HepG2 (cell line): ENCODE measurements around the gene RELB.

ENCODE experiments used
- FOXM1 ChIP-seq: sonication (generic); formaldehyde crosslinking; IDR thresholded peaks from 2 replicates; pipeline ENCODE4 v1.5.0; 2020; ENCODE audit warnings: missing genetic modification reagents
- HDAC6 ChIP-seq: fragments of 200-600 bp; sonication (generic); IDR thresholded peaks from 2 replicates; pipeline ENCODE4 v1.7.0; 2017; ENCODE audit warnings: mild to moderate bottlenecking, antibody characterized with exemption, low read length, low read depth
- SAFB2 ChIP-seq: sonication (generic); formaldehyde crosslinking; IDR thresholded peaks from 2 replicates; pipeline ENCODE4 v1.5.1; 2020; ENCODE audit warnings: missing genetic modification reagents, low read depth, mild to moderate bottlenecking, borderline replicate concordance
- TF ChIP-seq, protein P1 (sequence below): sonication (generic); formaldehyde crosslinking; IDR thresholded peaks from 2 replicates; pipeline ENCODE4 v1.4.0; 2020; ENCODE audit warnings: mild to moderate bottlenecking, missing genetic modification reagents
- TF ChIP-seq, protein P2 (sequence below), 2 experiments: fragments of 450-650 bp in 1 of 2; sonication (generic) in 1 of 2; formaldehyde crosslinking in 1 of 2; IDR thresholded peaks; 2 replicates each; pipeline versions ENCODE4 v1.6.1 to v1.8.0; 2016 to 2022; ENCODE audit warnings: antibody characterized with exemption in 1 of 2, mild to moderate bottlenecking in 1 of 2, missing genetic modification reagents in 1 of 2
- TF ChIP-seq, protein P3 (sequence below): sonication (generic); formaldehyde crosslinking; IDR thresholded peaks from 2 replicates; pipeline ENCODE4 v1.4.0; 2020; ENCODE audit warnings: missing genetic modification reagents
- TF ChIP-seq, protein P4 (sequence below): sonication (generic); formaldehyde crosslinking; conservative IDR thresholded peaks from 2 replicates; pipeline ENCODE4 v1.4.0; 2020; ENCODE audit warnings: missing genetic modification reagents
- TF ChIP-seq, protein P5 (sequence below): sonication (generic); formaldehyde crosslinking; IDR thresholded peaks from 2 replicates; pipeline ENCODE4 v1.5.0; 2020; ENCODE audit warnings: mild to moderate bottlenecking, missing genetic modification reagents, moderate library complexity

DNA sequence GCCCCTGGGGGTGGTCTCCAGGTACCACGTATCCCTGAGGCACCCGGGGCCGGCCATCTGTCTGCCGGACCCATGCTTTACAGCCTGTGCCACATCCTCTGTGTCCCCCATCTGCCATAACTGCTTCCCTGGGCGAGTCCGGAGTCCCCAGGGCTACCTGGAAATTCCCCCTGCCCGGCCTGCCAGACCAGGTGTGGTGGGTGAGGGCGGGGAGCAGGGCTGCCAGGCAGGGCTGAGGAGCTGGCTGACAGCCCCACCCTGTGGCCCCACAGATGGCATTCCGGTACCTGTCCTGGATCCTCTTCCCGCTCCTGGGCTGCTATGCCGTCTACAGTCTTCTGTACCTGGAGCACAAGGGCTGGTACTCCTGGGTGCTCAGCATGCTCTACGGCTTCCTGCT is 10.3 kb upstream of the RELB start:
- TF ChIP-seq FOXM1 (CRISPR knock-in tag) (no peak), SAFB2 (no peak), HDAC6 (no peak)
- TF ChIP-seq, protein P1, sequence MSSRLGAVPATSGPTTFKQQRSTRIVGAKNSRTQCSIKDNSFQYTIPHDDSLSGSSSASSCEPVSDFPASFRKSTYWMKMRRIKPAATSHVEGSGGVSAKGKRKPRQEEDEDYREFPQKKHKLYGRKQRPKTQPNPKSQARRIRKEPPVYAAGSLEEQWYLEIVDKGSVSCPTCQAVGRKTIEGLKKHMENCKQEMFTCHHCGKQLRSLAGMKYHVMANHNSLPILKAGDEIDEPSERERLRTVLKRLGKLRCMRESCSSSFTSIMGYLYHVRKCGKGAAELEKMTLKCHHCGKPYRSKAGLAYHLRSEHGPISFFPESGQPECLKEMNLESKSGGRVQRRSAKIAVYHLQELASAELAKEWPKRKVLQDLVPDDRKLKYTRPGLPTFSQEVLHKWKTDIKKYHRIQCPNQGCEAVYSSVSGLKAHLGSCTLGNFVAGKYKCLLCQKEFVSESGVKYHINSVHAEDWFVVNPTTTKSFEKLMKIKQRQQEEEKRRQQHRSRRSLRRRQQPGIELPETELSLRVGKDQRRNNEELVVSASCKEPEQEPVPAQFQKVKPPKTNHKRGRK (CRISPR knock-in tag): no peak
- TF ChIP-seq, protein P2, sequence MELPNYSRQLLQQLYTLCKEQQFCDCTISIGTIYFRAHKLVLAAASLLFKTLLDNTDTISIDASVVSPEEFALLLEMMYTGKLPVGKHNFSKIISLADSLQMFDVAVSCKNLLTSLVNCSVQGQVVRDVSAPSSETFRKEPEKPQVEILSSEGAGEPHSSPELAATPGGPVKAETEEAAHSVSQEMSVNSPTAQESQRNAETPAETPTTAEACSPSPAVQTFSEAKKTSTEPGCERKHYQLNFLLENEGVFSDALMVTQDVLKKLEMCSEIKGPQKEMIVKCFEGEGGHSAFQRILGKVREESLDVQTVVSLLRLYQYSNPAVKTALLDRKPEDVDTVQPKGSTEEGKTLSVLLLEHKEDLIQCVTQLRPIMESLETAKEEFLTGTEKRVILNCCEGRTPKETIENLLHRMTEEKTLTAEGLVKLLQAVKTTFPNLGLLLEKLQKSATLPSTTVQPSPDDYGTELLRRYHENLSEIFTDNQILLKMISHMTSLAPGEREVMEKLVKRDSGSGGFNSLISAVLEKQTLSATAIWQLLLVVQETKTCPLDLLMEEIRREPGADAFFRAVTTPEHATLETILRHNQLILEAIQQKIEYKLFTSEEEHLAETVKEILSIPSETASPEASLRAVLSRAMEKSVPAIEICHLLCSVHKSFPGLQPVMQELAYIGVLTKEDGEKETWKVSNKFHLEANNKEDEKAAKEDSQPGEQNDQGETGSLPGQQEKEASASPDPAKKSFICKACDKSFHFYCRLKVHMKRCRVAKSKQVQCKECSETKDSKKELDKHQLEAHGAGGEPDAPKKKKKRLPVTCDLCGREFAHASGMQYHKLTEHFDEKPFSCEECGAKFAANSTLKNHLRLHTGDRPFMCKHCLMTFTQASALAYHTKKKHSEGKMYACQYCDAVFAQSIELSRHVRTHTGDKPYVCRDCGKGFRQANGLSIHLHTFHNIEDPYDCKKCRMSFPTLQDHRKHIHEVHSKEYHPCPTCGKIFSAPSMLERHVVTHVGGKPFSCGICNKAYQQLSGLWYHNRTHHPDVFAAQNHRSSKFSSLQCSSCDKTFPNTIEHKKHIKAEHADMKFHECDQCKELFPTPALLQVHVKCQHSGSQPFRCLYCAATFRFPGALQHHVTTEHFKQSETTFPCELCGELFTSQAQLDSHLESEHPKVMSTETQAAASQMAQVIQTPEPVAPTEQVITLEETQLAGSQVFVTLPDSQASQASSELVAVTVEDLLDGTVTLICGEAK (IDR thresholded peaks at IDR 0.05): no peak
- TF ChIP-seq, protein P2 (CRISPR knock-in tag; IDR thresholded peaks at IDR 0.05): no peak
- TF ChIP-seq, protein P3, sequence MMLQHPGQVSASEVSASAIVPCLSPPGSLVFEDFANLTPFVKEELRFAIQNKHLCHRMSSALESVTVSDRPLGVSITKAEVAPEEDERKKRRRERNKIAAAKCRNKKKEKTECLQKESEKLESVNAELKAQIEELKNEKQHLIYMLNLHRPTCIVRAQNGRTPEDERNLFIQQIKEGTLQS: no peak
- TF ChIP-seq, protein P4, sequence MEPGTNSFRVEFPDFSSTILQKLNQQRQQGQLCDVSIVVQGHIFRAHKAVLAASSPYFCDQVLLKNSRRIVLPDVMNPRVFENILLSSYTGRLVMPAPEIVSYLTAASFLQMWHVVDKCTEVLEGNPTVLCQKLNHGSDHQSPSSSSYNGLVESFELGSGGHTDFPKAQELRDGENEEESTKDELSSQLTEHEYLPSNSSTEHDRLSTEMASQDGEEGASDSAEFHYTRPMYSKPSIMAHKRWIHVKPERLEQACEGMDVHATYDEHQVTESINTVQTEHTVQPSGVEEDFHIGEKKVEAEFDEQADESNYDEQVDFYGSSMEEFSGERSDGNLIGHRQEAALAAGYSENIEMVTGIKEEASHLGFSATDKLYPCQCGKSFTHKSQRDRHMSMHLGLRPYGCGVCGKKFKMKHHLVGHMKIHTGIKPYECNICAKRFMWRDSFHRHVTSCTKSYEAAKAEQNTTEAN (CRISPR knock-in tag): no peak
- TF ChIP-seq, protein P5, sequence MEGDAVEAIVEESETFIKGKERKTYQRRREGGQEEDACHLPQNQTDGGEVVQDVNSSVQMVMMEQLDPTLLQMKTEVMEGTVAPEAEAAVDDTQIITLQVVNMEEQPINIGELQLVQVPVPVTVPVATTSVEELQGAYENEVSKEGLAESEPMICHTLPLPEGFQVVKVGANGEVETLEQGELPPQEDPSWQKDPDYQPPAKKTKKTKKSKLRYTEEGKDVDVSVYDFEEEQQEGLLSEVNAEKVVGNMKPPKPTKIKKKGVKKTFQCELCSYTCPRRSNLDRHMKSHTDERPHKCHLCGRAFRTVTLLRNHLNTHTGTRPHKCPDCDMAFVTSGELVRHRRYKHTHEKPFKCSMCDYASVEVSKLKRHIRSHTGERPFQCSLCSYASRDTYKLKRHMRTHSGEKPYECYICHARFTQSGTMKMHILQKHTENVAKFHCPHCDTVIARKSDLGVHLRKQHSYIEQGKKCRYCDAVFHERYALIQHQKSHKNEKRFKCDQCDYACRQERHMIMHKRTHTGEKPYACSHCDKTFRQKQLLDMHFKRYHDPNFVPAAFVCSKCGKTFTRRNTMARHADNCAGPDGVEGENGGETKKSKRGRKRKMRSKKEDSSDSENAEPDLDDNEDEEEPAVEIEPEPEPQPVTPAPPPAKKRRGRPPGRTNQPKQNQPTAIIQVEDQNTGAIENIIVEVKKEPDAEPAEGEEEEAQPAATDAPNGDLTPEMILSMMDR: no peak
